SK-N-SH treated with all-trans-retinoic acid at 6 μM for 48 hours (cell line): Measurements from ENCODE around the gene CZIB.

Experiments used
- ATAC-seq: fragments of 200-7000 bp; cut with Tn5 transposase; 3 replicates; pipeline ENCODE4 v1.9.1; 2020; ENCODE audit warnings: mild to moderate bottlenecking, moderate library complexity
- ARNTL ChIP-seq: fragments of 450-650 bp; formaldehyde crosslinking; IDR thresholded peaks from 2 replicates; pipeline ENCODE4 v1.5.0; 2020; ENCODE audit warnings: low read depth, mild to moderate bottlenecking, moderate library complexity, borderline replicate concordance
- BACH2 ChIP-seq: fragments of 250-450 bp; sonication (Bioruptor Pico); IDR thresholded peaks from 2 replicates; pipeline ENCODE4 v1.9.0; 2021; ENCODE audit warnings: mild to moderate bottlenecking, borderline replicate concordance
- CREB5 ChIP-seq: fragments of 250-450 bp; sonication (Bioruptor Pico); IDR thresholded peaks from 2 replicates; pipeline ENCODE4 v1.5.1; 2020; ENCODE audit warnings: low read depth, mild to moderate bottlenecking, moderate library complexity
- CSDC2 ChIP-seq: fragments of 250-450 bp; sonication (Bioruptor Pico); IDR thresholded peaks from 2 replicates; pipeline ENCODE4 v1.5.0; 2020; ENCODE audit warnings: mild to moderate bottlenecking, moderate library complexity
- CSRNP3 ChIP-seq: fragments of 250-450 bp; sonication (Bioruptor Pico); IDR thresholded peaks from 2 replicates; pipeline ENCODE4 v1.5.1; 2021; ENCODE audit warnings: mild to moderate bottlenecking, moderate library complexity
- ESRRG ChIP-seq: fragments of 250-450 bp; sonication (Bioruptor Pico); IDR thresholded peaks from 2 replicates; pipeline ENCODE4 v1.6.1; 2021; ENCODE audit warnings: mild to moderate bottlenecking
- GLIS3 ChIP-seq: fragments of 250-450 bp; sonication (Bioruptor Pico); IDR thresholded peaks from 2 replicates; pipeline ENCODE4 v1.5.0; 2020; ENCODE audit warnings: mild to moderate bottlenecking, moderate library complexity
- ISL1 ChIP-seq: fragments of 250-450 bp; sonication (Bioruptor Pico); IDR thresholded peaks from 2 replicates; pipeline ENCODE4 v2.1.2; 2022; ENCODE audit warnings: mild to moderate bottlenecking, moderate library complexity
- PATZ1 ChIP-seq: fragments of 250-450 bp; sonication (Bioruptor Pico); IDR thresholded peaks from 2 replicates; pipeline ENCODE4 v1.8.0; 2020; ENCODE audit warnings: mild to moderate bottlenecking, moderate library complexity, borderline replicate concordance
- POU6F1 ChIP-seq: fragments of 250-450 bp; sonication (Bioruptor Pico); IDR thresholded peaks from 2 replicates; pipeline ENCODE4 v1.8.0; 2021; ENCODE audit warnings: low read depth, mild to moderate bottlenecking, moderate library complexity, borderline replicate concordance
- PPARA ChIP-seq: fragments of 250-450 bp; sonication (Bioruptor Pico); IDR thresholded peaks from 2 replicates; pipeline ENCODE4 v1.5.0; 2020; ENCODE audit warnings: mild to moderate bottlenecking, borderline replicate concordance
- RARB ChIP-seq: fragments of 250-450 bp; sonication (Bioruptor Pico); IDR thresholded peaks from 2 replicates; pipeline ENCODE4 v1.8.0; 2021; ENCODE audit warnings: mild to moderate bottlenecking, moderate library complexity
- SNAI2 ChIP-seq: fragments of 250-450 bp; sonication (Bioruptor Pico); IDR thresholded peaks from 2 replicates; pipeline ENCODE4 v1.5.0; 2020; ENCODE audit warnings: mild to moderate bottlenecking, moderate library complexity
- TCF4 ChIP-seq: fragments of 250-450 bp; sonication (Bioruptor Pico); IDR thresholded peaks from 2 replicates; pipeline ENCODE4 v1.8.0; 2021; ENCODE audit warnings: mild to moderate bottlenecking, moderate library complexity, borderline replicate concordance
- TOX ChIP-seq: fragments of 250-450 bp; sonication (Bioruptor Pico); IDR thresholded peaks from 2 replicates; pipeline ENCODE4 v1.8.0; 2021; ENCODE audit warnings: mild to moderate bottlenecking, moderate library complexity, borderline replicate concordance
- TSHZ2 ChIP-seq: fragments of 250-450 bp; sonication (Bioruptor Pico); IDR thresholded peaks from 2 replicates; pipeline ENCODE4 v1.5.0; 2020; ENCODE audit warnings: mild to moderate bottlenecking, moderate library complexity
- ZC3H10 ChIP-seq: fragments of 250-450 bp; sonication (Bioruptor Pico); IDR thresholded peaks from 2 replicates; pipeline ENCODE4 v1.5.1; 2021; ENCODE audit warnings: mild to moderate bottlenecking, moderate library complexity
- ZFP3 ChIP-seq: fragments of 250-450 bp; sonication (Bioruptor Pico); IDR thresholded peaks from 2 replicates; pipeline ENCODE4 v1.5.0; 2020; ENCODE audit warnings: mild to moderate bottlenecking, moderate library complexity
- ZFP30 ChIP-seq: fragments of 450-650 bp; formaldehyde crosslinking; IDR thresholded peaks from 2 replicates; pipeline ENCODE4 v1.5.0; 2022; ENCODE audit warnings: mild to moderate bottlenecking, moderate library complexity
- ZNF565 ChIP-seq: fragments of 450-650 bp; formaldehyde crosslinking; conservative IDR thresholded peaks from 2 replicates; pipeline ENCODE4 v1.5.0; 2020; ENCODE audit warnings: low read depth, mild to moderate bottlenecking, moderate library complexity
- ZNF70 ChIP-seq: fragments of 450-650 bp; formaldehyde crosslinking; IDR thresholded peaks from 2 replicates; pipeline ENCODE4 v1.5.0; 2020; ENCODE audit warnings: mild to moderate bottlenecking, moderate library complexity
- ZNF8 ChIP-seq: fragments of 450-650 bp; formaldehyde crosslinking; IDR thresholded peaks from 2 replicates; pipeline ENCODE4 v1.5.0; 2020; ENCODE audit warnings: mild to moderate bottlenecking, moderate library complexity

The CZIB gene

GRCh38 chr1:53174971-53175913 lies 45.2 kb downstream of the CZIB start:
- TF ChIP-seq ZNF8 (CRISPR knock-in tag) (no peak), ZNF565 (CRISPR knock-in tag) (no peak), CSRNP3 (CRISPR knock-in tag) (no peak), ARNTL (CRISPR knock-in tag) (no peak), CREB5 (CRISPR knock-in tag) (no peak), ISL1 (CRISPR knock-in tag) (no peak), GLIS3 (no peak), ESRRG (CRISPR knock-in tag) (no peak), PATZ1 (CRISPR knock-in tag) (no peak), BACH2 (CRISPR knock-in tag) (no peak), TSHZ2 (no peak), CSDC2 (CRISPR knock-in tag) (no peak), ZNF70 (no peak), PPARA (CRISPR knock-in tag) (no peak), POU6F1 (CRISPR knock-in tag) (no peak), RARB (CRISPR knock-in tag) (no peak), SNAI2 (CRISPR knock-in tag) (no peak), TCF4 (no peak), ZFP30 (CRISPR knock-in tag) (no peak), ZC3H10 (CRISPR knock-in tag) (no peak)
- ATAC-seq, result no peak

- peak; percentile 64 for ATAC-seq
- no peak for TF ChIP-seq TSHZ2
- TF ChIP-seq ZFP3 (CRISPR knock-in tag), result no peak
- TF ChIP-seq TOX (CRISPR knock-in tag), result no peak
- TF ChIP-seq SNAI2 (CRISPR knock-in tag), result no peak
- no peak for TF ChIP-seq POU6F1 (CRISPR knock-in tag)
- no peak for TF ChIP-seq ISL1 (CRISPR knock-in tag)
- no peak for TF ChIP-seq RARB (CRISPR knock-in tag)
- TF ChIP-seq TCF4, result no peak
- no peak for TF ChIP-seq ESRRG (CRISPR knock-in tag)
- TF ChIP-seq ZNF8 (CRISPR knock-in tag), result no peak
- TF ChIP-seq CSRNP3 (CRISPR knock-in tag), result no peak
Observed at GRCh38 chr1:53172426-53173128, 47.9 kb downstream of the CZIB start.
